ENCODE results near the gene CLTCL1.

CLTCL1 gene

GRCh38 chr22:19244600-19245352 is 46.7 kb downstream of the CLTCL1 start:
- no peak for DNase-seq

GRCh38 chr22:19242699-19243098 is 48.8 kb downstream of the CLTCL1 start:
- no peak for DNase-seq

- DNase-seq: no peak
These were observed 50.0 kb downstream of the CLTCL1 start for GRCh38 chr22:19241593-19241906.

DNA sequence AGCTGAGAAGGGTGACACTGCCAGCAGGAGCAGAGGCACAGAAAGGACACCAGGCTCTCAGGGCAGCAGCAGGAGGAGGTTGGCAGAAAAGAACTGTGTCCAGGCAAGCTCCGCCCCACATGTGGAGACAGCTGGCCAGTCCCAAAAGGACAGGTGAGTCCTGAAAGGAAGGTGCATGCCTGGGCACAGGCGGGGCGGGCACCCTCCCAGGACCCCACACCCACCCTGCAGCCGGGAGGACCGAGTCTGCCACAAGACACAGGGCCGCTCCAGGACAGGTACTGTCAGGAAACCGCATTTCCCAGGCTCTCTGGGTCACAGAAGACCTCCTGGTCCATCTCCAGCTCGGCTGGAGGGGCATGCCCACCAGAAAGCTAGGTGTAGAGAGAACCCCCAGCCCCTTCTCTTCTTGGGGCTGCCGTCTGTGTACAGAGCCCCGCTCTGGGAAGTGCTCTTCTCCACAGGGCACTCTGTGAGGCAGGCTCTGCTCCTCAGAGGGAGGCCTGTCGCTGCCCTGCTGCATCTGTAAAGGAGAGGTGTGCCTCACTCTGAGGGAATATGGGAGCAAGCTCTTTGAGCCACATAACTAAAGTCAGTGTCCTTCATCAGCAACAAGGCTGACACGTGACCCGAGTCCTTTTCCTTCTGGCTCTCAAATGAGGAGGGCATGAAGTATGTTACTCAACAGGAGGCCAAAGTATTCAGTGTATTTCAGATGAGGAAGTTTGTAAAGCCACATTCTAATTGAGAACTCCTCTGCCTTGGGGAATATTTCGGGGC is 50.5 kb downstream of the CLTCL1 start:
- DNase-seq: no peak

DNA sequence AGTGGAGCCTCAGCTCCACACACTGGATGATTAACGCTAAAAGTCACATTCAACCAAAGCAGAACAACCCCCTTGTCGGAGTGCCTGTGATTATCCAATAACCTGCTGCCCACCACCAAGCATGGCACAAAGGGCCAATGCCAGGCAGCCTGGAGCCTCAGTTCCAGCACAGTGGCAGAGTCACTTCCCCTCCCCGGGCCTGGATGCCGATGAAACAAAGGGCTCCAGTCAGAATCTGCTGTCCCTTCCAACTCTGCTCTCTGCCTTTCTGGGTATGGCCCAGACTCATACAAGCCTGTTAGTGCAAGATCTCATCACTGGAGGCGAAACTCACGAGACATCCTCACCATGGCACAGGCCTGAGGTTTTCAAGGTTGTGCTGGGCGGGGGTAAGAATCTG is 52.1 kb downstream of the CLTCL1 start:
- DNase-seq: no peak

DNA sequence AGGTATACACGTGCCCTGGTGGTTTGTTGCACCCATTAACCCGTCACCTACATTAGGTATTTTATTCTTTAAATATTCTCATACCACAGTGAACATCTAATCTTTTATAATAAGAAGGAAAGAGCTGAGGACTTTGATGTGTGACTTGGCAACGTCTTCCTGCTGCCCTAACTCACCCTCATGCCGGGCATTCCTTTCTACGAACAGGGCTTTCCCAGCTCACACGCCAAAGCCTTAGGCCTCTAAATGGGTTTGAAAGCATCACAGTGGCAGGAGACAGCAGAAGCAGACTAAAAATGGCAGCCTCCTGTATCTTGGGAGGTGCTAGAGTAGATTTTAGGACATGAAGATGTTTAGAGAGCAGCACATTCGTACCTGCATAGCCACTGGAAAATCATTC is 52.6 kb downstream of the CLTCL1 start:
- no peak for DNase-seq

DNA sequence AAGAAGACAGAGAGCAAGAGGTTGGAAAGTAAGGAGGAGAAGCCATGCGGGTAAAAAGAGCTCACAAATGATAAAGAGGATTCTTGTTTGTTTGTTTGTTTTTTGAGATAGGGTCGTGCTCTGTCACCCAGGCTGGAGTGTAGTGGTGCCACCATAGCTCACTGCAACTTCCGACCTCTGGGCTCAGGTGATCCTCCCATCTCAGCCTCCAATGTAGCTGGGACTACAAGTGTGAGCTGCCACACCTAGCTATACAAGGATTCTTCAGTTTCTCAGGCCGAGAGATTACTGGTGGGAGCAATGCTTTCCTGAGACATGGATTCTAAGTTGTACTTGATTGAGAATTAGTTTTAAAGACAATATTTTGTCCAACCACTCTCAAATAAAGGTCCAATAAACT is 55.6 kb downstream of the CLTCL1 start:
- no peak for DNase-seq

DNA sequence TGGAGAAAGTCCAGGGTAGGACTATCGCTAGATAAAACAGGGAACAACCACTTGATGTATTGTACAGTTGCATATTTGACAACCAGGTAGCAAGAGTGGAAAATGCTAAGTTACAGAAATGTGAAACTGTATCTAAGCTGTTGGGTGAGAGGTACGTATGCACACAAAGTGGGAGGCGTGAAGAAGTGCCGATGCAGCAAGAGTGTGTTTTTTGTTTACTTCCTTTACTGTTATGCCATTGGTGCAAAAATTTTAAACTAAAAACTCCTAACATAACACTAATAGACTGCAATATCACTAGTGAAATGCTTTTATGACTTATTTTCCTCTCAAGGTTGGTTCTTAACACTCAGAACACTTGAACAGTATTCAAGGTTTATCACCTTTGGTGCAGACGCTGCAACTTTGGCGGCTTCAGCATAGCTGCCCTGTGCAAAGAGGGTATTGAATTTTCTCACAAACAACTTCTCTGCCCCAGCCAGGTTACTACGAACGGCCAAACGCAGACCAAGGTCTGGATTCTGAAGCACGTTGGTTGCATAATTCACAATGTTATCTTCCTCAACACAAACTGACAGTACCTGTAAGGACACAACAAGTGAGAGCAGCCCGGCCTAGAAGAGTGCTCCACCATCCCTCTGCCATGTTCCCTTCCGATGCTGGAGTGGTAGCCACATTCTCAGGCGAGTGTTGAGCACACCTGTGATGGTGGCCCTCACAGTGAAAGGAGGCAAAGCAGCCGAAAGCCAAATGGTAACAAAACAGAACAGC is 57.2 kb downstream of the CLTCL1 start:
- DNase-seq: no peak

DNA sequence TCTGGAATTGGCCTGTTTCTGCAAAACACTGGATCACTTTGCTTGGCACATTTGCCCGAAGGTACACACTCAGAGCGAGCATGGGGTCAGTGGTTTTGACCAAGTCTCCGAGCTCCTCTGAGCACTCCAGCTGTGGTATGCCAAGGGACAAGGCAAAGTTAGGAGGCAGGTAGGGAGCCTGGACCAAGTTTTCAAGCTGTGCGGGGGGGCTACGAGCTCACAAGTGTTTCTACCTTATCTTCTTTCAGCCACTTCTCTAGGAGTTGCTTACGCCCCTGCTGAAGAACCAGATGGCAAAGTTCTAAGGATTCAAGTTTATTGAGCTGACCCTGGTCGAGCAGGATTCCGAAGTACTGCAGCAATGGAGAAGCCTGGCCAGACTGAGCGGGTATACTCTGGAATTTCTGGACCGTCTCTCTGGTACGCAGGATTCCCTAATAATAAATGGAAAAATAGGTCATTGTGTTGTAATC is 58.3 kb downstream of the CLTCL1 start:
- no peak for DNase-seq

DNA sequence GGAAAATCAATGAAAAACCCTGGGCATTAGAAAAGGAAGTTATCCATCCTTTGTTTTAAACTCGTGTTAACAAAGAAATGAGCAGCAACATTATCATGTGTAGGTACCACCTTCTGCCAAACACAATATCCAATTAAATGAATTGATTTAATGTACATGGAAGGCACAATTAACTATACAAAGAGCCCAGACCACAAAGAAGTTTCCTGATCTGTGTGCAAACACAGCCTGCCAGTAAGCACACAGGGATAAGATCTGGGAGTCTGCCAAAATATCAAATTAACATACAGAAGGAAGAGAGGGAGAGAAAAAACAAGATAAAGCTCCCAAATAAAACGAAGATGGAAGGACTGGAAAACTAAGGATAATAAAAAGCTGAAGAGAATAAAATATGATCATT is 58.9 kb downstream of the CLTCL1 start:
- no peak for DNase-seq

- no peak for DNase-seq
These were observed 59.5 kb downstream of the CLTCL1 start for GRCh38 chr22:19231986-19232385.

DNA sequence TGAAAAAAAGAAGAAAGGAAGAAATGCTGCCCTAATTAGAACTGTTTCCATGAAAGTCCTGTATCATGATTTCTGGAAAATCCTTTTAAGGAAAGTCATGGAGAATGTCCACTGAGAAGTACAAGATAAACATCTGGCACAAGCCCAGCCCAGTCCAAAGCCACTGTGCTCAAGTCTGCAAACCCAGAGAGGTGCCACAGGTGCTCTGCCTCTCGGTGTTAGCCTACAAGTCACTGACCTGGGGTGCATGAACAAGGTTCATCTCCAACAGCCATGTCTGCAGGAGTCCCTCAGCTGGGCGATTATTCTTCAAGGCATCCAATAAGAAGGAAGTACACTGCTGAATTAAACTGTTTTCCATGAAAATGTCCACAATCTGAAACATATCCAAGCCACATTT is 61.9 kb downstream of the CLTCL1 start:
- DNase-seq: no peak

DNA sequence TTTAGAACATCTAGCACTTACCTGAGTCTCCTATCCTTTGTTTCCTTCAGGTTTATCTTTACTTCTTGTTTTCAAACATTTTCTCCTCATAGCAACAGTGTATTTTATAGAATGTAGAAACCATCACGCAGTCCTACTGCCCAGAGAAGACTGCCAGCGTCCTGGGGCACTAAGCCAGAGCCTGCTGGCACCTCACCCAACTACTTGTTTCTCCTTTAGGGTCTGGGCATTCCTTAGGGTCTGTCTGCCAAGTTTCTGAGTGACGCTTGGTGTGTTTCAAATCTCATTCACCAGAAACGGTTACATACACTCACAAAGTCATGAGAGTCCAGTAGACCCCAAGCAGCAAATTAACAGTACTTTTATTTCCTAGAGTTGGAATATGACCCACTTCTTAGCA is 63.3 kb downstream of the CLTCL1 start:
- DNase-seq: no peak

- no peak for DNase-seq
These were observed 65.1 kb downstream of the CLTCL1 start for GRCh38 chr22:19226428-19226827.

GRCh38 chr22:19225560-19225959 is 66.0 kb downstream of the CLTCL1 start:
- no peak for DNase-seq

GRCh38 chr22:19224985-19225384 is 66.5 kb downstream of the CLTCL1 start:
- DNase-seq: no peak

DNA sequence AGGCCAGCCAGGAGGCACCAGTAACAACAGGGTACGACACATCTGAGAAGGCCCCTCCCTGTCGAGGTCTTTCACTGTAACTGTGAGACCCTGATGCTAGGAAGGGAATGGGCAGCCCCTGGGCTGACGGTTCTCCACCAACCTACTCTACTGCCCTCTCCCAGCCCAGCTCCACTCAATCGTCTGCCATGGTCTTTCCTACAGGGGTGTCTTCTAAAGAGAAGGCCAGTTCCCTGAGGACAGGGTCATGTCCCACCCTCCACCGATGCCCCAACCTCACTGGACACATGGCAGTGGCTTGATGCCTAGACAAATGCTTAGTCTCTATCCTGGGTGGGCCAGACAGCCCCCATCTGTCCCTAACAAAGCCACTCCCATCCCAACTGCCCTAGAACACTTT is 67.0 kb downstream of the CLTCL1 start:
- DNase-seq: no peak

DNA sequence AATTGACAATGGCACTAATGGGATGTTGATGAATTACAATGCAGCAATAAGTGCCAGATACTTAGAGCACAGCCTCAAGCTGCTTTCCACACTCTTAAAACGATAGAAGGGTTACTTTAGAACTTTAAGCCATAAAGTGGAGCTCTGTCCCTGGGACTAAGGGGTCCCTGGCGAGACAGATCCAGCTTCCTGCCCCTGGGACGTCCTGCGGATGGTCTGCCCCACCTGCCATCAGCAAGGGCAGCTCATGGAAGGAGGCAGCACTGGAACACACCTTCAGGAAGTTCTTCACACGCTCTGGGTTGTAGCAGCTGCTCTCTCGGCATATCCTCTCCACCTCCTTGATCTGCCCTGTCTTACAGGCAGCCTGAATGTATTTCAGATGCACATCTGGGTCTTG is 67.9 kb downstream of the CLTCL1 start:
- no peak for DNase-seq

- DNase-seq: no peak
These were observed 68.4 kb downstream of the CLTCL1 start for GRCh38 chr22:19223110-19223509.

DNA sequence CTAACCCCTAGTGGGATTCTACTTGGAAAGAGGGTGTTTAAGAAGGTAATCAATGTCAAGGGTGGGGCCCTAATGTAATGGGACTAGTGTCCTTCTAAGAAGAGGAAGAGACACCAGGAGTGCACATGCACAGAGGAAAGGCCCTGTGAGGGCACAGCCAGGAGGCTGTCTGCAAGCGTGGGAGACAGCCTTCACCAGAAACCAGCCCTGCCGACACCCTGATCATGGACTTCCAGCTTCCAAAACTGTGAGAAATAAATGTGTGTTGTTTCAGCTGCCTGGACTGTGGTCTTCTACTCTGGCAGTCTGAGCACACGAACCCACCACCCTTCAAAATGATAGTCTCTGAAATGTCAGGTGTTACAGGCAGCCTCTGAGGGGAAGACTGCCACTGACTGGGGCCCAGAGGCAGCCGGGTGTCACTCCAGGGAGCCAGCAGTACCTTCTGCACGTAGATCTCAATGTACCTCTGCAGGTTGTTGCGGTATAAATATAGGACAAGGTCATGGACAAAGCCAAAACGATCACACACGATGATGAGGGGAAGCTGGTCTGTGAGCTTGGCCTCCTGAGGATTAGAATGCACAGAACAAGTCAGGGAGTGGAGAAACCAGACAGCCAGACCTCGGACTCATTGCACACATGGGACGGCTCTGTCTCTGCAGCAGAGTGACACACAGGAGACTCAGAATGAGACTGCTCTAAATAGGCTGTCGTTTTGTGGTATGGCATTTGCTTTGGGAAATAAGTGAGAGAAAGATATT is 69.1 kb downstream of the CLTCL1 start:
- no peak for DNase-seq

- DNase-seq: no peak
These were observed 70.7 kb downstream of the CLTCL1 start for GRCh38 chr22:19220867-19221266.

- no peak for DNase-seq
These were observed 72.8 kb downstream of the CLTCL1 start for GRCh38 chr22:19218541-19219233.

All from activated CD8-positive, alpha-beta memory T cell treated with anti-CD3 and anti-CD28 coated beads, Interleukin-2, amount 50 U/mL, for 48 hours (primary cell).